Osteoblast (primary cell): ENCODE data around the gene USP4. TPM values are rescaled to one million over a fixed set of nuclear protein-coding genes. Genes with fewer than 3 reads are reported as not detected.
"Not testable (repeated sequence)": the region's sequence is repeated elsewhere in the genome, so short reads cannot be mapped to it uniquely, and the experiment has no call there.

Experiments
- DNase-seq: peaks from one replicate; pipeline ENCODE4 v3.0.0; 2011; ENCODE audit warnings: low spot score, mixed read lengths; ENCODE audit not compliant: insufficient read length; ENCODE audit errors: missing footprints
- H2AFZ ChIP-seq: 2 replicates; pipeline ENCODE4 v1.6.0; 2011; ENCODE audit warnings: mild to moderate bottlenecking, low read length
- H3K27ac ChIP-seq: 2 replicates; pipeline ENCODE4 v1.5.1; 2011; ENCODE audit warnings: mild to moderate bottlenecking, low read depth, low read length, moderate library complexity
- H3K27me3 ChIP-seq: 2 replicates; pipeline ENCODE4 v1.6.0; 2012; ENCODE audit warnings: mild to moderate bottlenecking, control low read depth, inconsistent platforms, low read length, moderate library complexity; ENCODE audit not compliant: insufficient read depth
- H3K36me3 ChIP-seq: 2 replicates; pipeline ENCODE4 v1.5.1; 2011; ENCODE audit warnings: mild to moderate bottlenecking, low read length, control low read depth, moderate library complexity; ENCODE audit not compliant: insufficient read depth
- H3K4me1 ChIP-seq: 2 replicates; pipeline ENCODE4 v1.5.1; 2011; ENCODE audit warnings: mild to moderate bottlenecking, low read length, control low read depth, moderate library complexity; ENCODE audit not compliant: insufficient read depth
- H3K4me2 ChIP-seq: 2 replicates; pipeline ENCODE4 v1.6.0; 2011; ENCODE audit warnings: mild to moderate bottlenecking, low read length; ENCODE audit not compliant: insufficient read depth
- H3K4me3 ChIP-seq: fragments of 200-600 bp; sonication (generic); 3 replicates; pipeline ENCODE4 v1.5.1; 2012; ENCODE audit warnings: mild to moderate bottlenecking, low read length, inconsistent platforms; ENCODE audit not compliant: insufficient read depth
- H3K79me2 ChIP-seq: 2 replicates; pipeline ENCODE4 v1.6.0; 2012; ENCODE audit warnings: mild to moderate bottlenecking, low read length, control low read depth, inconsistent platforms; ENCODE audit not compliant: insufficient read depth
- H3K9me3 ChIP-seq: 2 replicates; pipeline ENCODE4 v1.5.1; 2011; ENCODE audit warnings: low read depth, low read length, control low read depth
- H4K20me1 ChIP-seq: 2 replicates; pipeline ENCODE4 v1.6.0; 2012; ENCODE audit warnings: mild to moderate bottlenecking, low read length, control low read depth; ENCODE audit not compliant: insufficient read depth
- total RNA-seq: library from RNA; depleted of rRNA; stranded (reverse); fragments of >200 nt; gene quantifications from 2 replicates; pipeline ENCODE4 v1.2.3, GENCODE V29; 2012
- TF ChIP-seq, protein P1 (sequence below): IDR thresholded peaks from 2 replicates; pipeline ENCODE4 v1.5.1; 2011; ENCODE audit warnings: mild to moderate bottlenecking, low read depth, low read length, moderate library complexity; ENCODE audit errors: extremely low read depth

Gene USP4
- total RNA-seq, 1 donor, result 22.1 TPM

DNA sequence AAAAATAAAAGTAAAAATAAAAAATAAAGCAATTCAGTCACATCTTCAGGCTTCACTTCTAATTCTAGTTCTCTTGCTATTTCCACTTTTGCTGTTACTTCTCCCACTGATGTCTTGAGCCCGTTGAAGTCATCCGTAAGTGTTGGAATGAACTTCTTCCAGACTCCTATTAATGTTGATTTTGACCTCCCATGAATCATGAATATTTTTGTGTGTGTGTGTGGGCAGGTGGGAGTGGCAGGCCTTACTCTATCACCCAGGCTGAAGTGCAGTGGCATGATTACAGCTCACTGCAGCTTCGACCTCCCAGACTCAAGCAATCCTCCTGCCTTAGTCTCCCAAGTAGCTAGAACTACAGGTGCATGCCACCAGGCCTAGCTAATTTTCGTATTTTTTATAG, 10.7 kb downstream of the USP4 start:
- Histone ChIP-seq H4K20me1 (peaks cover 8% of the 10 kb centered on the region), H3K4me1 (peaks cover 6% of the 10 kb centered on the region), H3K9me3 (no peaks in the 10 kb centered on the region), H3K4me2 (no peak overlapping the region), H3K27me3 (no peaks in the 10 kb centered on the region), H3K4me3 (no peak overlapping the region), H3K36me3 (peaks cover 58% of the 10 kb centered on the region), H3K79me2 (peaks cover 41% of the 10 kb centered on the region), H3K27ac (no peak overlapping the region), H2AFZ (no peak overlapping the region)
- TF ChIP-seq, protein P1, sequence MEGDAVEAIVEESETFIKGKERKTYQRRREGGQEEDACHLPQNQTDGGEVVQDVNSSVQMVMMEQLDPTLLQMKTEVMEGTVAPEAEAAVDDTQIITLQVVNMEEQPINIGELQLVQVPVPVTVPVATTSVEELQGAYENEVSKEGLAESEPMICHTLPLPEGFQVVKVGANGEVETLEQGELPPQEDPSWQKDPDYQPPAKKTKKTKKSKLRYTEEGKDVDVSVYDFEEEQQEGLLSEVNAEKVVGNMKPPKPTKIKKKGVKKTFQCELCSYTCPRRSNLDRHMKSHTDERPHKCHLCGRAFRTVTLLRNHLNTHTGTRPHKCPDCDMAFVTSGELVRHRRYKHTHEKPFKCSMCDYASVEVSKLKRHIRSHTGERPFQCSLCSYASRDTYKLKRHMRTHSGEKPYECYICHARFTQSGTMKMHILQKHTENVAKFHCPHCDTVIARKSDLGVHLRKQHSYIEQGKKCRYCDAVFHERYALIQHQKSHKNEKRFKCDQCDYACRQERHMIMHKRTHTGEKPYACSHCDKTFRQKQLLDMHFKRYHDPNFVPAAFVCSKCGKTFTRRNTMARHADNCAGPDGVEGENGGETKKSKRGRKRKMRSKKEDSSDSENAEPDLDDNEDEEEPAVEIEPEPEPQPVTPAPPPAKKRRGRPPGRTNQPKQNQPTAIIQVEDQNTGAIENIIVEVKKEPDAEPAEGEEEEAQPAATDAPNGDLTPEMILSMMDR, result no peak
- no peak for DNase-seq

DNA sequence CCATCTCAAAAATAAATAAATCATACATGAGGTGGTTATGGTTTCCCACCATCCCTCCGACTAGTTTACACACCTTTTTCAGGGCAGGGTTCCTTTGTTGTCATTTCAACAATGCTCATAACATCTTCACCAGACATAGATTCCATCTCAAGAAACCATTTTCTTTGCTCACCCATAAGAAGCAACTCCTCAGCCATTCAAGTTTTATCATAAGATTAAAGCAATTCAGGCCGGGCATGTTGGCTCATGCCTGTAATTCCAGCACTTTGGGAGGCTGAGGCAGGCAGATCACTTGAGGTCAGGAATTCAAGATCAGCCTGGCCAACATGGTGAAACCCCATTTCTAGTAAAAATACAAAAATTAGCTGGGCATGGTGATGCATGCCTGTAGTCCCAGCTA, 11.5 kb downstream of the USP4 start:
- DNase-seq, H3K27ac ChIP-seq, H4K20me1 ChIP-seq, H2AFZ ChIP-seq, H3K27me3 ChIP-seq, H3K9me3 ChIP-seq, H3K4me1 ChIP-seq, H3K4me2 ChIP-seq, H3K4me3 ChIP-seq: not testable (repeated sequence)
- peaks cover 37% of the 10 kb centered on the region for H3K79me2 ChIP-seq
- H3K36me3 ChIP-seq, result peaks cover 59% of the 10 kb centered on the region

DNA sequence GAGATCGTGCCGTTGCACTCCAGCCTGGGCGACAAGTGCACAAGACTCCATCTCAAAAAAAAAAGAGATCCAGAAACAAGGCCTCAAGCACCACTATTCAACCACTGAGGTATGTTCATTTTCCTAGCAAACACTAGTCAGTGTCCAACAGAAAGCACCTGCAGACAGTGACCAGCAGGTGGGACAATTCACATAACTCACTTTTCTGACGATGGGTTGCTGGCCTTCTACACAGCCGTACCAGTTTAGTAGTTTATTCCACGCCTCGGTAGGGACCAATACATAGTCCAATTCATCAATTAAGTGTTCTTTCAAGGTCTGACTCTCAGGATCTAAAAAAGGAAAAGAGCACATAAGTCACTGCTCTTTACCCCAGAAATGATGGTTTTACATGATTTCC, 12.4 kb downstream of the USP4 start:
- Histone ChIP-seq H2AFZ (no peak overlapping the region), H3K9me3 (no peaks in the 10 kb centered on the region), H3K4me1 (peaks cover 6% of the 10 kb centered on the region), H3K36me3 (peaks cover 59% of the 10 kb centered on the region), H3K27ac (no peak overlapping the region), H3K79me2 (peaks cover 31% of the 10 kb centered on the region), H3K4me3 (no peak overlapping the region), H3K27me3 (no peaks in the 10 kb centered on the region), H4K20me1 (peaks cover 8% of the 10 kb centered on the region), H3K4me2 (no peak overlapping the region)
- TF ChIP-seq, protein P1, result peak; percentile 30
- no peak for DNase-seq

DNA sequence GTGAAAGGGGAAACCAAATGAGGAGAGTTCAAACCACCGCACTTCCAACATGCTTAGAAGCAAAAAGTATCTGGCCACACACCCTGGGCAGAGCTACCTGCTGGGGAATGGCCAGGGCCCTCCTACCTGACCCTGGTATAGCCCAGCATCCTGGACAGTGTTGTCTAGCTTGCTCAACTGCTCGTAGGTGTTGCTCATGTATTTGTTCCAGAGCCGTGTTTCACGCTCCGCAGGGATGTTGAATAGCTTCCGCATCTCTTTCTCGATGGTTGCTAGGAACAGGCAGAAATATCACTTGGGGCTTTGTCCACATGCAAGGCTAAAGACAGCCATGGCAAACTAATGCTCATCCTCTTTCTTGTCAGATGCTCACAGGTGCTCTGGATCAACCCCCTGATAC, 15.1 kb downstream of the USP4 start:
- TF ChIP-seq, protein P1, result no peak
- peaks cover 40% of the 10 kb centered on the region for H3K79me2 ChIP-seq
- no peak for DNase-seq
- H3K27me3 ChIP-seq, result no peaks in the 10 kb centered on the region
- H3K4me1 ChIP-seq, result peaks cover 6% of the 10 kb centered on the region
- peaks cover 71% of the 10 kb centered on the region for H3K36me3 ChIP-seq
- no peak overlapping the region for H3K27ac ChIP-seq
- no peaks in the 10 kb centered on the region for H3K9me3 ChIP-seq
- H3K4me3 ChIP-seq, result no peak overlapping the region
- H3K4me2 ChIP-seq, result no peak overlapping the region
- H2AFZ ChIP-seq, result no peak overlapping the region
- H4K20me1 ChIP-seq, result peaks cover 9% of the 10 kb centered on the region
